Sigmoid colon (tissue), 4 donors: ENCODE measurements around the gene HELZ2.

Experiments used
- POLR2A ChIP-seq, 2 donors: fragments of 450-650 bp; IDR thresholded peaks; one replicate each; pipeline ENCODE4 v1.6.1; 2016; ENCODE audit warnings: antibody characterized with exemption in 2 of 2, mild to moderate bottlenecking in 2 of 2, moderate library complexity in 2 of 2
- POLR2AphosphoS5 ChIP-seq, 4 donors: sonication (generic); formaldehyde crosslinking; IDR thresholded peaks; one replicate each; pipeline ENCODE4 v1.6.1; 2017; ENCODE audit warnings: antibody characterized with exemption in 4 of 4
- TF ChIP-seq, protein P1 (sequence below), 4 experiments: fragments of 450-650 bp in 3 of 4; fragments of 200-600 bp in 1 of 4; IDR thresholded peaks; one replicate each; pipeline ENCODE4 v1.5.1; 2016 to 2019; ENCODE audit warnings: antibody characterized with exemption in 4 of 4, mild to moderate bottlenecking in 3 of 4, moderate library complexity in 2 of 4

DNA sequence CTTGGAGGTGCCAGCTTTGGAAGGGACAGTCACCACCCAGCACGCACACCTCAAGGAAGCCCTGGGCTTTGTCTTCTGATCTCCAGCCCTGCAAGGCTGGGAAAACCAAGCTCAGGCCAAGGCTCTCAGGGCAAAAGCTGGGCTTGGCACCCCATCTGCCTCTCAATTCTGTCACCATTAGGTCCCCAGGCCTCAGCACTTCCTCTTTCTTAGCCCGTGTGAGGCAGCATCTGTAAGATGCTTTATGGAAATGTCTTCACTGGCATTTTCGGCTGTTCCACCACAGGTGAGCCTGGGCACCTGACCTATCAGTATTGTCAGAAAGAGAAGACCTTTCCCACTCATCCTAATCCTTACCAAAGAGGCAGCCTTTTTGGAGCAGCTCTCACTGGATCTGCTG, 28.3 kb upstream of the HELZ2 start:
- TF ChIP-seq, protein P1, sequence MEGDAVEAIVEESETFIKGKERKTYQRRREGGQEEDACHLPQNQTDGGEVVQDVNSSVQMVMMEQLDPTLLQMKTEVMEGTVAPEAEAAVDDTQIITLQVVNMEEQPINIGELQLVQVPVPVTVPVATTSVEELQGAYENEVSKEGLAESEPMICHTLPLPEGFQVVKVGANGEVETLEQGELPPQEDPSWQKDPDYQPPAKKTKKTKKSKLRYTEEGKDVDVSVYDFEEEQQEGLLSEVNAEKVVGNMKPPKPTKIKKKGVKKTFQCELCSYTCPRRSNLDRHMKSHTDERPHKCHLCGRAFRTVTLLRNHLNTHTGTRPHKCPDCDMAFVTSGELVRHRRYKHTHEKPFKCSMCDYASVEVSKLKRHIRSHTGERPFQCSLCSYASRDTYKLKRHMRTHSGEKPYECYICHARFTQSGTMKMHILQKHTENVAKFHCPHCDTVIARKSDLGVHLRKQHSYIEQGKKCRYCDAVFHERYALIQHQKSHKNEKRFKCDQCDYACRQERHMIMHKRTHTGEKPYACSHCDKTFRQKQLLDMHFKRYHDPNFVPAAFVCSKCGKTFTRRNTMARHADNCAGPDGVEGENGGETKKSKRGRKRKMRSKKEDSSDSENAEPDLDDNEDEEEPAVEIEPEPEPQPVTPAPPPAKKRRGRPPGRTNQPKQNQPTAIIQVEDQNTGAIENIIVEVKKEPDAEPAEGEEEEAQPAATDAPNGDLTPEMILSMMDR (IDR thresholded peaks at IDR 0.05) = no peak
- TF ChIP-seq POLR2A (IDR thresholded peaks at IDR 0.05) = no peak
- TF ChIP-seq POLR2AphosphoS5 (IDR thresholded peaks at IDR 0.05) = no peak
